ENCODE data around the gene SEMA7A.

SEMA7A gene

GRCh38 chr15:74425630-74426029 is 8.1 kb downstream of the SEMA7A start:
- no peak overlapping the region for H3K9ac ChIP-seq (ENCODE audit: low read length)
- H3K36me3 ChIP-seq (ENCODE audit: insufficient read depth, low read length), result no peaks in the 10 kb centered on the region
- no peak overlapping the region for H3K27ac ChIP-seq (ENCODE audit: low read depth, low read length, poor library complexity, severe bottlenecking)

GRCh38 chr15:74424901-74425528 is 8.7 kb downstream of the SEMA7A start:
- H3K9ac ChIP-seq (ENCODE audit: low read length), result no peak overlapping the region
- no peaks in the 10 kb centered on the region for H3K4me1 ChIP-seq (ENCODE audit: insufficient read depth, low read length, severe bottlenecking)
- no peaks in the 10 kb centered on the region for H3K79me2 ChIP-seq (ENCODE audit: insufficient read depth, low read length)
- no peaks in the 10 kb centered on the region for H4K20me1 ChIP-seq (ENCODE audit: insufficient read depth, low read length)
- no peaks in the 10 kb centered on the region for H3K9me3 ChIP-seq (ENCODE audit: low read length)
- H3K27me3 ChIP-seq (ENCODE audit: insufficient read depth, low read length), result peaks cover 12% of the 10 kb centered on the region; the same call in 1 of the 2 replicates
- no peaks in the 10 kb centered on the region for H3K9me2 ChIP-seq (ENCODE audit: low read depth, low read length)
- no peak for TF ChIP-seq CTCF (IDR thresholded peaks at IDR 0.05; ENCODE audit: low read length)
- no peak for TF ChIP-seq EZH2 (IDR thresholded peaks at IDR 0.05; ENCODE audit: borderline replicate concordance, low read length)
- no peaks in the 10 kb centered on the region for H3K36me3 ChIP-seq (ENCODE audit: insufficient read depth, low read length)
- H3K4me3 ChIP-seq (ENCODE audit: low read depth, low read length, poor library complexity, severe bottlenecking), result no peak overlapping the region
- H3K27ac ChIP-seq (ENCODE audit: low read depth, low read length, poor library complexity, severe bottlenecking), result no peak overlapping the region
- H3K4me2 ChIP-seq (ENCODE audit: low read length), result no peak overlapping the region
- H2AFZ ChIP-seq (ENCODE audit: low read length), result no peak overlapping the region
- no peaks in the 10 kb centered on the region for H3F3A ChIP-seq (ENCODE audit: insufficient read depth, low read length)

More at GRCh38 chr15:74425630-74426029, 8.1 kb downstream of the SEMA7A start:
- Histone ChIP-seq H3K9me3 (ENCODE audit: low read length) (no peaks in the 10 kb centered on the region), H3K4me3 (ENCODE audit: low read depth, low read length, poor library complexity, severe bottlenecking) (no peak overlapping the region), H3K27me3 (ENCODE audit: insufficient read depth, low read length) (peaks cover 13% of the 10 kb centered on the region; the same call in 1 of the 2 replicates), H3K79me2 (ENCODE audit: insufficient read depth, low read length) (no peaks in the 10 kb centered on the region), H3K4me2 (ENCODE audit: low read length) (no peak overlapping the region), H4K20me1 (ENCODE audit: insufficient read depth, low read length) (no peaks in the 10 kb centered on the region), H3K4me1 (ENCODE audit: insufficient read depth, low read length, severe bottlenecking) (no peaks in the 10 kb centered on the region), H2AFZ (ENCODE audit: low read length) (no peak overlapping the region), H3K9me2 (ENCODE audit: low read depth, low read length) (no peaks in the 10 kb centered on the region), H3F3A (ENCODE audit: insufficient read depth, low read length) (no peaks in the 10 kb centered on the region)
- no peak for TF ChIP-seq CTCF (IDR thresholded peaks at IDR 0.05; ENCODE audit: low read length)
- no peak for TF ChIP-seq EZH2 (IDR thresholded peaks at IDR 0.05; ENCODE audit: borderline replicate concordance, low read length)

GRCh38 chr15:74423431-74424257 is 10.1 kb downstream of the SEMA7A start:
- H3K4me1 ChIP-seq (ENCODE audit: insufficient read depth, low read length, severe bottlenecking), result no peaks in the 10 kb centered on the region

More at GRCh38 chr15:74423431-74424257, 10.1 kb downstream of the SEMA7A start:
- TF ChIP-seq CTCF (IDR thresholded peaks at IDR 0.05; ENCODE audit: low read length) (no peak), EZH2 (IDR thresholded peaks at IDR 0.05; ENCODE audit: borderline replicate concordance, low read length) (no peak)
- H2AFZ ChIP-seq (ENCODE audit: low read length), result no peak overlapping the region
- peaks cover 12% of the 10 kb centered on the region; the same call in 1 of the 2 replicates for H3K27me3 ChIP-seq (ENCODE audit: insufficient read depth, low read length)
- no peak overlapping the region for H3K27ac ChIP-seq (ENCODE audit: low read depth, low read length, poor library complexity, severe bottlenecking)
- H3K9me2 ChIP-seq (ENCODE audit: low read depth, low read length), result no peaks in the 10 kb centered on the region
- no peaks in the 10 kb centered on the region for H3F3A ChIP-seq (ENCODE audit: insufficient read depth, low read length)
- no peak overlapping the region for H3K4me2 ChIP-seq (ENCODE audit: low read length)
- H3K36me3 ChIP-seq (ENCODE audit: insufficient read depth, low read length), result no peaks in the 10 kb centered on the region
- H3K9me3 ChIP-seq (ENCODE audit: low read length), result no peaks in the 10 kb centered on the region
- H3K4me3 ChIP-seq (ENCODE audit: low read depth, low read length, poor library complexity, severe bottlenecking), result no peak overlapping the region
- no peaks in the 10 kb centered on the region for H3K79me2 ChIP-seq (ENCODE audit: insufficient read depth, low read length)
- H3K9ac ChIP-seq (ENCODE audit: low read length), result no peak overlapping the region
- H4K20me1 ChIP-seq (ENCODE audit: insufficient read depth, low read length), result no peaks in the 10 kb centered on the region
